Right renal cortex interstitium (tissue), 3 donors: ENCODE results near the gene ERVFRD-1. TPM values are rescaled to one million over a fixed set of nuclear protein-coding genes. Genes with fewer than 3 reads are reported as not detected.

Experiments used
- DNase-seq, 3 donors: peaks; one replicate each; pipeline ENCODE4 v3.0.0-alpha.2; 2013; ENCODE audit warnings: low read depth in 3 of 3, low spot score in 2 of 3
- polyA plus RNA-seq, 3 donors: library from polyadenylated mRNA; unstranded; fragments of 120-200 nt; gene quantifications; one replicate each; pipeline ENCODE4 v1.2.1, GENCODE V29; 2013; ENCODE audit not compliant: insufficient read length in 3 of 3

Gene ERVFRD-1
- under 1 TPM; 0.08 to 0.22 (median 0.13) TPM for polyA plus RNA-seq

GRCh38 chr6:11110921-11111768 is at the start of gene ERVFRD-1:
ERVFRD-1 (minus strand) TSS chr6:11111725; CDS start chr6:11105310, 6,415 bp downstream.
- no peak for DNase-seq

GRCh38 chr6:11160199-11160598 is 48.7 kb upstream of the ERVFRD-1 start:
- DNase-seq: no peak

GRCh38 chr6:11155589-11155988 is 44.1 kb upstream of the ERVFRD-1 start:
- DNase-seq: no peak

GRCh38 chr6:11153447-11153846 is 41.9 kb upstream of the ERVFRD-1 start:
- DNase-seq: no peak

GRCh38 chr6:11152581-11152980 is 41.1 kb upstream of the ERVFRD-1 start:
- DNase-seq: no peak

- DNase-seq: no peak
Observed at GRCh38 chr6:11151488-11151887, 40.0 kb upstream of the ERVFRD-1 start.

GRCh38 chr6:11149551-11149950 is 38.0 kb upstream of the ERVFRD-1 start:
- no peak for DNase-seq

- DNase-seq: no peak
Observed at GRCh38 chr6:11146117-11146826, 34.7 kb upstream of the ERVFRD-1 start.

GRCh38 chr6:11144393-11144851 is 32.9 kb upstream of the ERVFRD-1 start:
- peak; percentile 53 for DNase-seq

GRCh38 chr6:11143394-11144371 is 32.2 kb upstream of the ERVFRD-1 start:
- no peak for DNase-seq

- no peak for DNase-seq
Observed at GRCh38 chr6:11142296-11143027, 30.9 kb upstream of the ERVFRD-1 start.

GRCh38 chr6:11141295-11141694 is 29.8 kb upstream of the ERVFRD-1 start:
- DNase-seq: no peak

- DNase-seq: no peak
Observed at GRCh38 chr6:11140056-11140455, 28.5 kb upstream of the ERVFRD-1 start.

GRCh38 chr6:11139051-11139960 is 27.8 kb upstream of the ERVFRD-1 start:
- no peak for DNase-seq

GRCh38 chr6:11136809-11137208 is 25.3 kb upstream of the ERVFRD-1 start:
- DNase-seq: no peak

- DNase-seq: no peak
Observed at GRCh38 chr6:11133281-11133680, 21.8 kb upstream of the ERVFRD-1 start.

- DNase-seq: no peak
Observed at GRCh38 chr6:11132194-11132888, 20.8 kb upstream of the ERVFRD-1 start.

GRCh38 chr6:11130605-11131004 is 19.1 kb upstream of the ERVFRD-1 start:
- no peak for DNase-seq
